GM19372 (cell line): ENCODE results near the gene KCNK1.

Experiments
- ATAC-seq: cut with Tn5 transposase; IDR thresholded peaks from one replicate; pipeline ENCODE4 v1.9.1; 2021; ENCODE audit warnings: mild to moderate bottlenecking, low read depth, moderate library complexity; ENCODE audit not compliant: unreplicated experiment

Gene KCNK1

GRCh38 chr1:233613252-233614172 is at the start of gene KCNK1:
KCNK1 (plus strand) TSS chr1:233614106; CDS start chr1:233614172, 66 bp downstream.
- no peak for ATAC-seq

- ATAC-seq: no peak
These were observed 48.6 kb upstream of the KCNK1 start for GRCh38 chr1:233565313-233565712.

- no peak for ATAC-seq
These were observed 47.0 kb upstream of the KCNK1 start for GRCh38 chr1:233566886-233567285.

GRCh38 chr1:233569636-233570035 is 44.3 kb upstream of the KCNK1 start:
- no peak for ATAC-seq

GRCh38 chr1:233570216-233570615 is 43.7 kb upstream of the KCNK1 start:
- no peak for ATAC-seq

- no peak for ATAC-seq
These were observed 43.2 kb upstream of the KCNK1 start for GRCh38 chr1:233570706-233571105.

GRCh38 chr1:233572896-233573295 is 41.0 kb upstream of the KCNK1 start:
- ATAC-seq: no peak

GRCh38 chr1:233575450-233575849 is 38.5 kb upstream of the KCNK1 start:
- no peak for ATAC-seq

- no peak for ATAC-seq
These were observed 31.5 kb upstream of the KCNK1 start for GRCh38 chr1:233582439-233582838.

- no peak for ATAC-seq
These were observed 29.5 kb upstream of the KCNK1 start for GRCh38 chr1:233584376-233584775.

- no peak for ATAC-seq
These were observed 29.0 kb upstream of the KCNK1 start for GRCh38 chr1:233584931-233585330.

- no peak for ATAC-seq
These were observed 27.6 kb upstream of the KCNK1 start for GRCh38 chr1:233586301-233586700.

GRCh38 chr1:233587196-233587595 is 26.7 kb upstream of the KCNK1 start:
- ATAC-seq: no peak

GRCh38 chr1:233587958-233588799 is 25.7 kb upstream of the KCNK1 start:
- ATAC-seq: peak; percentile 67

GRCh38 chr1:233597489-233597901 is 16.4 kb upstream of the KCNK1 start:
- ATAC-seq: no peak

- ATAC-seq: peak; percentile 78
These were observed 14.9 kb upstream of the KCNK1 start for GRCh38 chr1:233598891-233599541.

- peak; percentile 45 for ATAC-seq
These were observed 14.3 kb upstream of the KCNK1 start for GRCh38 chr1:233599542-233600073.

- ATAC-seq: no peak
These were observed 13.4 kb upstream of the KCNK1 start for GRCh38 chr1:233600488-233600887.

- ATAC-seq: no peak
These were observed 10.4 kb upstream of the KCNK1 start for GRCh38 chr1:233603478-233603877.

- ATAC-seq: no peak
These were observed 8.7 kb upstream of the KCNK1 start for GRCh38 chr1:233605205-233605604.

- no peak for ATAC-seq
These were observed 7.1 kb upstream of the KCNK1 start for GRCh38 chr1:233606813-233607212.
